HEK293 (cell line): ENCODE data around the gene DNASE2.

Source experiments
- CTCF ChIA-PET: fragments of 350-600 bp; formaldehyde crosslinking; extraction: SDS; loops from one replicate; lab custom pipeline; 2021; ENCODE audit warnings: antibody characterized with exemption; lab: Yijun Ruan, JAX
- POLR2A ChIA-PET: fragments of 300-600 bp; formaldehyde crosslinking; extraction: SDS; loops from one replicate; lab custom pipeline; 2020; ENCODE audit warnings: antibody characterized with exemption, inconsistent platforms; lab: Yijun Ruan, JAX
- H3K27ac ChIP-seq: fragments of 200-500 bp; sonication (Bioruptor generic); 2 replicates; pipeline ENCODE4 v1.5.1; 2014; ENCODE audit warnings: low read depth, low read length, control low read depth, inconsistent platforms; ENCODE audit errors: extremely low read depth
- H3K36me3 ChIP-seq, 2 experiments: fragments of 200-500 bp in 1 of 2; sonication (Bioruptor generic) in 1 of 2; 1 replicate in 1 of 2; 2 replicates in 1 of 2; pipeline ENCODE4 v1.5.1; 2014 to 2017; ENCODE audit warnings: inconsistent platforms in 2 of 2, low read length in 2 of 2; ENCODE audit not compliant: control insufficient read depth in 2 of 2, insufficient read depth in 1 of 2
- H3K4me1 ChIP-seq: fragments of 200-500 bp; sonication (Bioruptor generic); 2 replicates; pipeline ENCODE4 v1.5.1; 2014; ENCODE audit warnings: mild to moderate bottlenecking, low read length, inconsistent platforms; ENCODE audit not compliant: control insufficient read depth, insufficient read depth
- H3K4me3 ChIP-seq: 2 replicates; pipeline ENCODE4 v1.5.1; 2011; ENCODE audit warnings: low read depth, mild to moderate bottlenecking, control low read depth, low read length, moderate library complexity
- H3K9me3 ChIP-seq: fragments of 200-500 bp; sonication (Bioruptor generic); 2 replicates; pipeline ENCODE4 v1.5.1; 2014; ENCODE audit warnings: low read depth, low read length, inconsistent platforms; ENCODE audit not compliant: control insufficient read depth, insufficient read depth
- BCL11A ChIP-seq: fragments of 450-650 bp; formaldehyde crosslinking; IDR thresholded peaks from 2 replicates; pipeline ENCODE4 v1.5.1; 2016; ENCODE audit warnings: low read depth, missing biosample characterization, missing genetic modification characterization
- EGR2 ChIP-seq: fragments of 450-650 bp; formaldehyde crosslinking; IDR thresholded peaks from 2 replicates; pipeline ENCODE4 v1.5.1; 2016; ENCODE audit warnings: low read depth, missing biosample characterization, missing genetic modification characterization
- FEZF1 ChIP-seq: fragments of 450-650 bp; formaldehyde crosslinking; IDR thresholded peaks from 2 replicates; pipeline ENCODE4 v1.5.1; 2016; ENCODE audit warnings: missing biosample characterization, missing genetic modification characterization
- GLIS2 ChIP-seq: fragments of 450-650 bp; formaldehyde crosslinking; IDR thresholded peaks from 2 replicates; pipeline ENCODE4 v1.5.1; 2016; ENCODE audit warnings: missing biosample characterization, missing genetic modification characterization
- KLF1 ChIP-seq: fragments of 450-650 bp; formaldehyde crosslinking; IDR thresholded peaks from 2 replicates; pipeline ENCODE4 v1.5.1; 2016; ENCODE audit warnings: missing biosample characterization, missing genetic modification characterization
- KLF10 ChIP-seq: fragments of 450-650 bp; IDR thresholded peaks from 2 replicates; pipeline ENCODE4 v1.5.1; 2018; ENCODE audit warnings: missing biosample characterization, mild to moderate bottlenecking, missing genetic modification characterization
- KLF8 ChIP-seq: fragments of 450-650 bp; formaldehyde crosslinking; IDR thresholded peaks from 2 replicates; pipeline ENCODE4 v1.5.1; 2016; ENCODE audit warnings: missing biosample characterization, missing genetic modification characterization
- KLF9 ChIP-seq: fragments of 450-650 bp; formaldehyde crosslinking; IDR thresholded peaks from 2 replicates; pipeline ENCODE4 v1.5.1; 2016; ENCODE audit warnings: missing biosample characterization, missing genetic modification characterization, low read depth
- MEIS1 ChIP-seq: sonication (generic); formaldehyde crosslinking; IDR thresholded peaks from 2 replicates; pipeline ENCODE4 v1.8.1; 2022; ENCODE audit warnings: missing genetic modification reagents, mild to moderate bottlenecking, borderline replicate concordance
- PBX3 ChIP-seq: sonication (generic); formaldehyde crosslinking; IDR thresholded peaks from 2 replicates; pipeline ENCODE4 v1.8.1; 2022; ENCODE audit warnings: mild to moderate bottlenecking, moderate library complexity, missing genetic modification reagents
- PRDM1 ChIP-seq: fragments of 450-650 bp; formaldehyde crosslinking; IDR thresholded peaks from 2 replicates; pipeline ENCODE4; 2016; ENCODE audit warnings: missing biosample characterization, missing genetic modification characterization
- RBAK ChIP-seq: fragments of 450-650 bp; formaldehyde crosslinking; IDR thresholded peaks from 2 replicates; pipeline ENCODE4 v1.5.1; 2016; ENCODE audit warnings: missing biosample characterization, missing genetic modification characterization
- ZBTB11 ChIP-seq: fragments of 450-650 bp; formaldehyde crosslinking; conservative IDR thresholded peaks from 2 replicates; pipeline ENCODE4 v1.5.1; 2016; ENCODE audit warnings: low read depth, missing biosample characterization, missing genetic modification characterization
- ZBTB21 ChIP-seq: fragments of 450-650 bp; formaldehyde crosslinking; IDR thresholded peaks from 2 replicates; pipeline ENCODE4 v1.5.1; 2017; ENCODE audit warnings: missing biosample characterization, missing genetic modification characterization
- ZFP3 ChIP-seq: fragments of 450-650 bp; formaldehyde crosslinking; IDR thresholded peaks from 2 replicates; pipeline ENCODE4 v1.5.1; 2016; ENCODE audit warnings: low read depth, missing biosample characterization, missing genetic modification characterization
- ZFP69B ChIP-seq: fragments of 450-650 bp; formaldehyde crosslinking; IDR thresholded peaks from 2 replicates; pipeline ENCODE4 v1.5.1; 2016; ENCODE audit warnings: missing biosample characterization, missing genetic modification characterization
- ZNF18 ChIP-seq: fragments of 450-650 bp; formaldehyde crosslinking; IDR thresholded peaks from 2 replicates; pipeline ENCODE4 v1.5.1; 2016; ENCODE audit warnings: missing biosample characterization, missing genetic modification characterization
- ZNF184 ChIP-seq: fragments of 450-650 bp; IDR thresholded peaks from 2 replicates; pipeline ENCODE4 v1.5.1; 2018; ENCODE audit warnings: missing biosample characterization, mild to moderate bottlenecking, missing genetic modification characterization
- ZNF324 ChIP-seq: fragments of 450-650 bp; formaldehyde crosslinking; IDR thresholded peaks from 2 replicates; pipeline ENCODE4 v1.5.1; 2016; ENCODE audit warnings: missing biosample characterization, missing genetic modification characterization
- ZNF354C ChIP-seq: fragments of 450-650 bp; formaldehyde crosslinking; IDR thresholded peaks from 2 replicates; pipeline ENCODE4 v1.5.1; 2016; ENCODE audit warnings: missing biosample characterization, missing genetic modification characterization, low read depth, borderline replicate concordance
- ZNF398 ChIP-seq: fragments of 450-650 bp; formaldehyde crosslinking; IDR thresholded peaks from 2 replicates; pipeline ENCODE4 v1.5.1; 2017; ENCODE audit warnings: missing biosample characterization, missing genetic modification characterization
- ZNF404 ChIP-seq: fragments of 450-650 bp; formaldehyde crosslinking; IDR thresholded peaks from 2 replicates; pipeline ENCODE4 v1.5.1; 2017; ENCODE audit warnings: missing biosample characterization, missing genetic modification characterization
- ZNF610 ChIP-seq: fragments of 450-650 bp; formaldehyde crosslinking; IDR thresholded peaks from 2 replicates; pipeline ENCODE4 v1.5.1; 2016; ENCODE audit warnings: missing biosample characterization, missing genetic modification characterization, borderline replicate concordance
- ZNF624 ChIP-seq: fragments of 450-650 bp; formaldehyde crosslinking; IDR thresholded peaks from 2 replicates; pipeline ENCODE4 v1.5.1; 2017; ENCODE audit warnings: missing biosample characterization, missing genetic modification characterization
- ZNF654 ChIP-seq: fragments of 450-650 bp; formaldehyde crosslinking; IDR thresholded peaks from 2 replicates; pipeline ENCODE4 v1.5.1; 2016; ENCODE audit warnings: low read depth, missing biosample characterization, missing genetic modification characterization
- ZNF692 ChIP-seq: fragments of 450-650 bp; formaldehyde crosslinking; IDR thresholded peaks from 2 replicates; pipeline ENCODE4 v1.5.1; 2016; ENCODE audit warnings: missing biosample characterization, missing genetic modification characterization
- ZNF704 ChIP-seq: fragments of 450-650 bp; formaldehyde crosslinking; IDR thresholded peaks from 2 replicates; pipeline ENCODE4 v1.5.1; 2016; ENCODE audit warnings: missing biosample characterization, missing genetic modification characterization
- ZNF707 ChIP-seq: fragments of 450-650 bp; formaldehyde crosslinking; IDR thresholded peaks from 2 replicates; pipeline ENCODE4 v1.5.1; 2016; ENCODE audit warnings: missing biosample characterization, missing genetic modification characterization
- ZSCAN16 ChIP-seq: fragments of 450-650 bp; formaldehyde crosslinking; IDR thresholded peaks from 2 replicates; pipeline ENCODE4 v1.5.1; 2016; ENCODE audit warnings: missing biosample characterization, missing genetic modification characterization

The DNASE2 gene

GRCh38 chr19:12828494-12828893 is 52.8 kb downstream of the DNASE2 start:
- H3K4me1 ChIP-seq = 0 out of 2 replicates have a peak, but pooled peaks cover 2% of the 10 kb centered on the region
- H3K36me3 ChIP-seq = no peaks in the 10 kb centered on the region
- H3K27ac ChIP-seq = no peak overlapping the region
- no peaks in the 10 kb centered on the region for H3K9me3 ChIP-seq
- CTCF ChIA-PET = interaction anchor here (0.6 to 1.7 kb wide), 5 partner anchors 19 to 1369 kb away, joined by 3 to 7 read pairs (median 4); no protein-coding TSS in a partner anchor
- no peak overlapping the region for H3K4me3 ChIP-seq
- POLR2A ChIA-PET = interaction anchor here (0.6 kb wide), 1 partner anchor 982 kb away, joined by 6 read pairs; no protein-coding TSS in a partner anchor
- TF ChIP-seq ZNF624 = no peak
- TF ChIP-seq ZNF184 = no peak
- TF ChIP-seq MEIS1 (CRISPR knock-in tag) = no peak
- no peak for TF ChIP-seq ZNF654 (tag by site-specific recombination)
- TF ChIP-seq EGR2 (tag by site-specific recombination) = peak; percentile 92
- TF ChIP-seq ZBTB11 (tag by site-specific recombination) = no peak
- no peak for TF ChIP-seq ZNF398
- no peak for TF ChIP-seq ZNF404 (tag by site-specific recombination)
- TF ChIP-seq KLF1 (tag by site-specific recombination) = peak; percentile 38; the same call in 1 of the 2 replicates
- TF ChIP-seq ZNF704 (tag by site-specific recombination) = no peak
- TF ChIP-seq ZNF18 (tag by site-specific recombination) = no peak
- no peak for TF ChIP-seq KLF10 (tag by site-specific recombination)
- TF ChIP-seq ZFP69B (tag by site-specific recombination) = no peak
- TF ChIP-seq ZNF324 (tag by site-specific recombination) = no peak
- peak; percentile 33; the same call in 1 of the 2 replicates for TF ChIP-seq ZNF610 (tag by site-specific recombination)
- TF ChIP-seq ZBTB21 = no peak
- no peak for TF ChIP-seq ZNF354C (tag by site-specific recombination)
- peak; percentile 68; the same call in 1 of the 2 replicates for TF ChIP-seq KLF9 (tag by site-specific recombination)
- TF ChIP-seq PRDM1 (tag by site-specific recombination) = no peak
- TF ChIP-seq ZNF707 (tag by site-specific recombination) = no peak
- TF ChIP-seq FEZF1 (tag by site-specific recombination) = no peak
- no peak for TF ChIP-seq PBX3 (CRISPR knock-in tag)
- TF ChIP-seq ZFP3 = no peak
- TF ChIP-seq ZSCAN16 (tag by site-specific recombination) = no peak
- 0 out of 2 replicates have a peak, but pooled peaks have one; percentile 23 for TF ChIP-seq GLIS2 (tag by site-specific recombination)
- no peak for TF ChIP-seq RBAK (tag by site-specific recombination)
- no peak for TF ChIP-seq ZNF692
- 0 out of 2 replicates have a peak, but pooled peaks have one; percentile 23 for TF ChIP-seq KLF8 (tag by site-specific recombination)
- TF ChIP-seq BCL11A (tag by site-specific recombination) = no peak
